ENCODE data around the gene TCEA3.

TCEA3 gene

DNA sequence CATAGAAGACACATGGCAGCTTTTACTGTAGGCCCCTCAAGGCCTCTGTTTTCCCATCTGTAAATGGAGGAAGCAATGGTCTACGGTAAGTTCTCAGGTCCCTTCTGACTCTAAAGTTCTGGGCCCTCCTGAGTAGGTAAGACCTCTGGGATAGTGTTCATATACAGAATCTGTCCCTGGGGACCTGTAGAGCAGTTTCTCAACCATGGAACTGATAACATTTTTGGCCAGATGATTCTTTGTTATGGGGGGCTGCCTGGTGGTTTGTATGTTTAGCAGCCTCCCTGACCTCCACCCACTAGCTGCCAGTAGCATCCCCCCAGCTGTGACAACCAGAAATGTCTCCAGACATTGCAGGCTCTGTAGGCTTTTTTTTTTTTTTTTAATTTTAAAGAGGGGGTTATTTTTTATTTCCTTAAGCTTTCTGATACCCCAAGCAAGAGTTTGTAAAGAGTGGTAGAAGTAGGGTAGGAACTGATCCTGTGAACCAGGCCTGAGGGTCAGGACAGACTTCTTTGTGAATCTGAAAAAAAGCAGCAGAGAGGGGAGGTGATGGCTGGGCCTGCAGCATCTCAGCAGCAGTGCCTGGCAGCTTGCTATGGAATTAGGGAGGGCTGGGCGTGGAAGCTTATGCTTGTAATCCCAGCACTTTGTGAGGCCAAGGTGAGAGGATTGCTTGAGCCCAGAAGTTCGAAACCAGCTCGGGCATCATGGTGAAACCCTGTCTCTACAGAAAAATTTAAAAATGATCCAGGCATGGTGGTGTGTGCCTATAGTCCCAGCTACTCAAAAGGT is 20.2 kb upstream of the TCEA3 start:
- no peak for DNase-seq

DNA sequence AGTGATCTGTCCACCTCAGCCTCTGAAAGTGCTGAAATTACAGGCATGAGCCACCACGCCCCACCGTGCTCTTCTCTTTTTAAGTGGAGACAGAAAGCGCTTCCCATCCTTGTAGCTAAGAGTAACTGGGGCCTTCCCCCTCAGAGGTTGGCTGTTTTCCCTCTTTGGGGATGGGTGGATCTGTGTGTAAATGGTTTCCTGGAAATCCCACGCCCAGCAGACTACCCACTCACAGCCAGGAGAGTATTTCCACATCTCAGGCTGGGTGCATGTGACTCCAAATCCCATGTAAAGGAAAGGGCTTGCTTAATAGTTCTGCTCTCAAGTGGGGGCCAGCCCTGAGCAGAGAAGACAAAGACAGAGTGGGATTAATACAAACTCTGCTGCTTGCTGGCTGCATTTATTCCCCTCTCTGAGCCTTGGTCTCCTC is 19.6 kb upstream of the TCEA3 start:
- DNase-seq, result no peak

DNA sequence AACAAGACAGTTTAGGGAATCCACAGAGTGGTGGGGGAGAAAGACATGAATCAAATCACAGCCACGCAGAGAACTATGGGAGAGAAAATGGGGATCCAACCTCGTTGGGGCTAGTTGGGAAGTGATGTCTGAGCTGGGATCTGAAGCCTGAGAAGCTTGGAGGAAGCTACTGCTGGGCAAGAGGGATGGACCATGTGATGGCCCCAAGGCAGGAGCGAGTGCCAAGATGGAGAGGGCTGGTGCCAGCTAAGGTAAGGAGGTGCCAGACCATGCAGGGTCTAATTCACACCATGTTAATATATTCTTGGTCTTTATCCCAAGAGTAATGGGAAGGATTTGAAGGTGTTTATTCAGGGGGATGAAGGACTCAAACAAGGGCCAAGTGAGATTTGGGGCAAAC is 18.2 kb upstream of the TCEA3 start:
- no peak for DNase-seq

DNA sequence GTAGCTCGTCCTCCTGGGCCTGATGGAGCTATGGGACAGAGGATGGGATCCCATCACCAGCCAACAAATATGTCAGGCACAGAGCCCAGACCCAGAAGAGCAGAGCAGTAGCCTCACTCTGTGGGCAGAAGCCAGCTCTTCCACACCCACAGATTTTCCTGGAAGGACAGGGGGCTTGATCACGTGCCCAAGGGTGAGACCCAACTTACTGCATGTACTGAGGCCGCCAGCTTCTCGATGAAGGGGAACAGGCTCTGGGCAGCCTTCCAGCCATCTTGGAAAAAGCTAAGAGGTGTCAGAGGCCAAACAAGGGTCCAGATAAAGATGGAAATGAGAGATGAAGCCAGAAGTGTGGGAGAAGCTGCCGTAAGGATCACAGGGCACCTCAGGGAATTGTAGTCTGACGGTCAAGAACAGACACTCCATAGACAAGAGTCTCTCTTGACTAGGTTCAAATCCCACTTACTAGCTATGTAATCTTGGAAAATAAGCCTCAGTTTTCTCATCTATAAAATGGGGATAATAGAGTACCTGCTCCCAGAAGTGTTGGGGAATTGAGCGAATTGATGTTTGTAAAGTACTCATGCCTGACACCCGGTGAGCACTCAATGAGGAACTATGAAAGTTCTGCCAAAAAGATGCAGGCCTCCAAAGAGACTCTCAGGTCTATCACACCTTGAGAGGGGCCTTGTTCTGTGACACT is 17.0 kb upstream of the TCEA3 start:
- DNase-seq, result no peak

DNA sequence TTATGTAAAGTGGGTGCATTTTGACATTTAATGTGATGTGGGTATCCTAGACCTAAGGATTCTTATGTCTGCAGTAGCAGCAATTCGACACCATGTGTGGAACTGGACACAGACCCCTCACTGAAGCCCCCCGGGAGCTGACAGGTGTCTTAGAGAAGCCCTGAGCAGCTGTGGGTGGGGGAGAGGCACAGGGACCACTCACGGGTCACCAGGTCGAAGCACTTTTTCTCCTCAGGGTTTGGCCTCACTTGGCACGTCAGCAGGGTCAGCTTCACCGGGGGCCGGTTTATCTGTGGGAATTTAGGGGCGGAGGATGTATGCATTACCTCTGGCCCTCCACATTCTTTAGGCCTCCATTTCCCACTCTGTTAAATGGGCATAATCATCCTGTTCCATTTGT is 14.0 kb upstream of the TCEA3 start:
- no peak for DNase-seq

DNA sequence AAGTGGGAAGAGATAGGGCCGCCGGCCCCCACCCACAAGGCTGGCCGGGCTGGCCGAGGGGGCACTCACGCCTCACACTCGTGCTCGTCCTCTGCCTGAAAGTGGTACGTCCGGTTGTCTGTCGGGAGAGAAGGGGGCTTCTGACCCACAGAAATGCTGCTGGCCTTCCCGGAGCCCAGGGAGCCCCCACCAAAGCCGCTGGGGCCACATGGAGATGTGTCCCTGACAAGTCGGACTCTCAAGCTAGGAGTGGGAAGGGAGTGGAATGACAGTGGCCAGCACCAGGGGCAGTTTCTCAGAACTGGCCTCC is 12.8 kb upstream of the TCEA3 start:
- DNase-seq, result no peak

DNA sequence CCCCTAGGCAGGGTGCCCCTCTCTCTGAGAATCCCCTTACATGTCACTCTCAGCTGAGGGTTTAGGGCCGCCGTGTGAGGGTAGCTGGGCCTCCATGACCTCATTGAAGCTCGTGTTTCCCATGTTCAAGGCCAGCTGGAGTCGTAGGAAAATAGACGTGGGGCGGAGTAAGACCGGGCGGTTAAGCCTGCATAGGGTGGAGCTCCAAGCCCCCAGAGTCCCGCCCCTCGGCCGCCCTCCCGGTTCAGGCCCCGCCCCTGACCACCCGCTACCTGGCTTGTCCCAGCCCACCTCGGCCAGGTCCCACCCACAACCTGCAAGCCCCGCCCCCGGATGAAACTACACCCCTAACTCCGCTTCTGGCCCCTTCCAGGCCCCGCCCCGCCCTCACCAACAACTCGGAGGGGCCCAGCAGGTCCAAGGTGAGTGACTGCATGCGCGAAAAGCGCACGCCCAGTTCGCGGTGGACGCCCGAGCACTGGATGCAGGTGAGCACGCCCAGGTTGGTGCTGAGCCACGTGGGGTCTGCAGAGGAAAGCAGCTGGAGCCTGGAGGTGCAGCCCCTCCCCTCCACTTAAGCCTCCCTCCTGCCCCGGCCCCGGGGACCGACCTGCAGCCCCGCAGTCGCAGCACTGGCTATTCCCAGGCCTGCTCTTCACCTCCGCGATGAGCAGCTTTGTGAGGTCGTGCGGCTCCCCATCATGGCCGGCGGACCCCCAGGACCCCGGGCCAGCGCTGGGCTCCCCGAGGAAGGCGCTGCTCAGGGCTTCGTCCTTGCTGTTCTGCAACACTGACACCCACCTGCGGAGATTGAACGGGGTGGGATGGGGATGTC is 12.2 kb upstream of the TCEA3 start:
- peak in 1 of 2 donors; percentile 52 for DNase-seq

DNA sequence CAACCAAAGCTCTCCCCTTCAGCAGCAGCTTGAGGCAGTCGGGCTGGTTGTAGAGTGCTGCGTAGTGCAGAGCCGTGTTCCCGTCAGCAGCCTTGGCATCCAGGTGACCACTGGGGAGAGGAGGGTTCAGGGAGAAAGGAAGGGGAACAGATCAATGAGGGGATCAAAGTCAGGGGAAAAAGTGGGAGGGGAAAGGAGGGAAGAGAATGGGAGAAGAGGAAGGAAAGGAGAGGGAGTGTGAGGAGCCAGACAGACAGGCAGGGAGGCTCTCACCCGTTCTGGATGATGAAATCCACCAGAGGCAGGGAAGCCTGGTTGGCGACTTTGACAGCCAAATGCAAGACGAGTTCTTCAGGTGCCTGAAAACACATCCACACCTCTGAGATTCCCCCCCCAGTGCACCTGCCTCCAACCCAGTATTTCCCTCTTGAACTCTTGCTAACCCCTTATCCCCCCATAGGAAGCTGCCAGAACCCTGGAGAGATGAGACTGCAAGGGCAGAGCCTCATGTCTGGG is 9.8 kb upstream of the TCEA3 start:
- no peak for DNase-seq

DNA sequence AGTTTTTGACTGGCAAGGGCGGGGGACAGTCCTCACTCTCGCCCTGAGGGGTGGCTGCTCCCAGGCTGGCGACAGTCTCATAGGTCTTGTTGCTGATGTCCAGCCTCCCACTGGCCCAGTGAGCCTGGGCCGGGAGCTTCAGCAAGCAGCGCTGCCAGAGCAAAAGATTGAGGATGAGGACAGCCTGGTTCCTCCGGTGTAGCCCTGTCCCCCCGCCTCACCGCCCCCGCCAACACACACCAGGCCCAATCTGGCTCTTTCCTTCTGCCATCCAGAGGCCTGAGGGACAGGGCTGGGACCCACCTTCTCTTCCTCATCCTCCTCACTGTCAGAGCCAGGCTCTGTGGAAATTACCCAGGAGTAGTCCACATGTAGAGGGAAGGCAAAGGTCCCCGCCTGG is 8.6 kb upstream of the TCEA3 start:
- no peak for DNase-seq

DNA sequence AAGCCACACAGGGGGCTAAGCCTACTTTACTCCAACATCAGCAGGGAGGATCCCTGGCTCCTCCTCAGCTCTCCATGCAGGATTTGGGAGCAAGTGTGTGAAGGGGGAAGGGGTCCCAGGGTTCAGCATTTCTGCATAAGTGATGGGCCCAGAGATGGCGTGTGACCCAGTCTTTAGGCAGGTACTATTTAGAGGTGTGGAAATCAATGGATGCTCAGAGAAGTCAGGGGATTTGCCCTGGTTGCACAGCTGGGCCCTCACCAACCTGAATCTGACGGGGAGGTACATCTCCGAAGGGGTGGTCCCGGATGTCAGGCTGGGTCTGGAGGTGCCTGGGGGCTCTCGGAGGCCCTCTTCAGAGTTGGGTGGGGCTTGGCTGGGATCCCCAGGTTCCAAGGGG is 6.9 kb upstream of the TCEA3 start:
- no peak for DNase-seq

DNA sequence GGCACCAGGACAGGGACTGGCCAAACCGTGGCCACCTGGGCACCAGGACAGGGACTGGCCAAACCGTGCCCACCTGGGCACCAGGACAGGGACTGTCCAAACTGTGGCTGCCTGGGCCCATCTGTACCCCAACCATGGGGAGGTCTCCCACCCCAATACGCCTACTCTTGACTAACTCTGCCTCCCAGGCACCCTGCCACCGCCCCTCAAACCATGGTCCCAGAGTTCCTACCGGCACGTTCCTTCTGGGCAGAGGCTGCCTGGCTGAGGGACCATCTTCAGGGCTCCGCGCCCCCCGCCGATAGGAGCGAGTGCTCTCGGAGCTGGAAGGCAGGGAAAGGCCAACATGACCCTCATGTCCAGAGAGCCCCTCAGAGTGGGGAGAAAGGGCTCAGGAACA is 6.3 kb upstream of the TCEA3 start:
- no peak for DNase-seq

DNA sequence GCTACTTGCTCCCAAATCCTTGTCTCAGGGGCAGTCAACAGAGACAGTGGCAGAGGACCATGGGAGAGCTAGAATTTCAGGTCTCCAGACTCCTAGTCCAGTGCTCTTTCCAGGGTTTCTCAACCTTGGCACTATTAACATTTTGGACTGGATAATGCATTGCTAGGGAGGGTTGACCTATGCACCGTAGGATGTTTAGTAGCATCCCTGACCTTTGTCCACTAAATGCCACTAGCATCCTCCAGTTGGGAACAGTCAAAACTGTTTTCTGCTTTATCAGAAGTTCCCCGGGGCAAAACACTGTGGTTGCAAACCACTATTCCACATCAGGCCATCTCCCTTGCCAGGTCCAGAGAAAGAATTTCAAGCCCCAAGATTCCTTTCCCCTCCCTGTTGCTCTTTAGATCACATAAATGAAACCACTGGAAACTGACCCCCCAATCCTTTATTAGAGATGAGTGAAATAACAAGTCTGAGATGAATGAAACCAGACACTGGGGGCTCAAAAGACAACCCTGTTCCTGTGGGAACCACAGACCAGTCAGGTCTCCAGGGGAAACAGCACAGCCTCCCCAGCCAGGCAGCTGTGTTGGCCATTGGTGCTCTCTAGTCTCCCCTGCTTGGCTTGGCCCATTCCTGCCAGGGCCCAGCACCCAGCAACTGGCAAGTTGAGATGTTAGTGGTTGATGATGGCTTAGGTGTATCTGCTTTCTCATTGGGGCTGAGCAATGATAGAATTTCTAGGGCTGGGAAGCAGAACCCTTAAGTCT is 3.8 kb upstream of the TCEA3 start:
- DNase-seq, result no peak

DNA sequence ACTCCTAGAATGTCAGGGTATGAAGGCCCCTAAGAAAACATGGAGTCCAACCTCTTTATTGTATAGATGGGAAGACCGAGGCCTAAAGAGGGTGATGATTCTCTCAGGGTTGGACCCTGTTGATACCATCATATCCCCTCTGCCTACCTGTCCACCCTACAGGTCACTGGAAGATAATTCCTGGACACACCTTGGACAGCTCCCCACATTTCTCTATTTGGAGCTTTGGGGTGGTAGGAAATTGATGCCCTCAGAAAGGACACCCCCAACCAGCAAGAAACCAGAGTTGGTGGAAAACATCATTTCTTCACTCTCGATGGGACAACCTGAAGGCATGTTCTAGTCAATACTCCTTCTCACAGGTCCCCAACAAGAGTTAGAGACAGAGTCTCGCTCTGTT is 3.0 kb upstream of the TCEA3 start:
- DNase-seq, result no peak

DNA sequence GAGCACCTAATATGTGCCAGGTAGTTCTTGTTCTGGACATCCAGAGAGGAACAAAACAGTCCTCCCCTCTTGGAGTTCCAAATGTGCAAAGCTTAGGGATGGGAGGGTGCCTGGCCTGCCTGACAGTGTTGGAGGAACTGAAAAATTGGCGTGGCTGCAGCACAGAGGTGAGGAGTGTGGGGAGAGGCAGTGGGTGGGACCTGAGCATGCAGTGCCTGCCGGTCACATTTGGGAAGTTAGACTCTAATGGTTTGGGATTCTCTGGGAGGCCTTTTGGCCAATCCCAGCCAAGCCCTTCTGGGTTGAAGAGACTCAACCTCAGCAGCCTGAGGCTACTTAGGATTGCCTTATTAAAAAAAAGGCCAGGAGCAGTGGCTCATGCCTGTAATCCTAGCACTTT is 2.3 kb upstream of the TCEA3 start:
- no peak for DNase-seq

DNA sequence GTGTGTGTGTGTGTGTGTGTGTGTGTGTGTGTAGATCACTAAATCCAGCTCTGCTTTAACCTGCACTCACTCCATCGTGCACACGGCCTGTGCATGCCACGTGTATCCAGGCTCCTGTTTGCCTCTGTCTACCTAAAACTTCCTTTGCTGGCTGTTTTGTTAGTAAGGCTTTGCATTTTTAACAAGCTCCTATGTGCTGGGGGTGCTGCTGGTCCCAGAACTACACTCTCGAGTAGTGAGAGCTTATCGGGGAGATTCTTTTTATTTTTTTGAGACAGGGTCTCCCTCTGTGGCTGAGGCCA is 596 bp upstream of the TCEA3 start:
- no peak for DNase-seq

DNA sequence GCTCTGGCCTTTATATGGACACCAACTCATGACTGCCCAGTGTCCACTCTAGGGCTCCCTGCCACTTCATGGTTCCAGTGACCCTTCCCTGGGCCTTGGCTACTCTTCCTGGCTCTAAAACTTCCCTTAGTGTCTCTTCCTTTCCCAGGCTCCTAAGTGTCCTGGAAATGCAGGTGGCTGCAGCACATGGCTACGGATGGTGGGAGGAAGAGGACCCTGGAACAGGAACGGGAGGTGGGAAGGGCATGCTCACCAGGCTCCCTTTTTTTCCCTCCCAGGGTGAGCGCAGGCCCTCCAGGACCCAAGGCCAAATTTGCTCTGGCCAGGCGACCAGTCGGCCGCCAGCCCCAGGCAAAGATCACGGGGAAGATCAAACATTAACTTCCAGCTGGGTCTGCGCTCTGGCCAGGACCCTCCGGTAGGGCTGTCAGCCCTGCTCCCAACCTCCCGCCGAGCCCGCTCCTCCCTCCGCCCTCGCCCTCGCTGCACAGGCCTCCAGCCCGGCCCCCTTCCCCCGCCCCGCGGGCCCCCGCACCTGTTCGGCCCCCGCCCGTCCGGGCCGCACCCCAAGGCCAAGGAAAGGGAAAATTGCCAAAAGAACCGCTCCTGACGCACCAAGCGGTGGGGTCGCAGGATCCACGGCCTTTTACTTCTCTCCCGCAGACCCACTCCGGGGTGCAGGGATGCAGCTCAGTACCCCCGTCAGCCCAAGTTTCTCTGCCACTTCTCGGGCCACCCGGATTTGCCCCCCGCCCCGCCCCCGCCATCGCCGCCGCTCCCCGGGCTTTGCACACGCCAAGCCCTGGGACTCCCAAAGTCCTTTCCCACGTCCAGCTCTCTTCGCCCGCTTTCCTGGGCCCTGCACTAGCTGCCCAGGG is 894 bp downstream of the TCEA3 start:
- DNase-seq, result peak; percentile 20 to 35

DNA sequence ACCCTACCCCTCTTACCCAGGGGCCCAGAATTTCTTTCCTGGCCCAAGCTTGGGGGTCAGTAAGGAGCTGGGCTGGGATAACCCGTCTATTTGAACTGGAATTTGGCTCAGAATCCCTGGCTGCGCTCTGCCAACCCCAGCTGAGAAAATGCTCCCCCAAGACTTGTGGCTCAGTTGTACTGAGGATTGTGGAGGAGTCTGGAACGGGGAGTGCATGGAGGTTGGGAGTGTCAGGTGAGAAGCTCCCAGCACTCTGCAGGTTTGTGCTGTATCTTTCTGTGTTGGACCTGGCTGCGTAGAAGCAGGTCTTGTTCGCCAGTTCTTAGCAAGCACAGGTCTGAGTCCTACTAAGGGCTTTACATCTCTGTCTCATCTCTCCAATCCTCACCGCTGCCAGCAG is 1.6 kb downstream of the TCEA3 start:
- DNase-seq, result peak in 1 of 2 donors; percentile 3

DNA sequence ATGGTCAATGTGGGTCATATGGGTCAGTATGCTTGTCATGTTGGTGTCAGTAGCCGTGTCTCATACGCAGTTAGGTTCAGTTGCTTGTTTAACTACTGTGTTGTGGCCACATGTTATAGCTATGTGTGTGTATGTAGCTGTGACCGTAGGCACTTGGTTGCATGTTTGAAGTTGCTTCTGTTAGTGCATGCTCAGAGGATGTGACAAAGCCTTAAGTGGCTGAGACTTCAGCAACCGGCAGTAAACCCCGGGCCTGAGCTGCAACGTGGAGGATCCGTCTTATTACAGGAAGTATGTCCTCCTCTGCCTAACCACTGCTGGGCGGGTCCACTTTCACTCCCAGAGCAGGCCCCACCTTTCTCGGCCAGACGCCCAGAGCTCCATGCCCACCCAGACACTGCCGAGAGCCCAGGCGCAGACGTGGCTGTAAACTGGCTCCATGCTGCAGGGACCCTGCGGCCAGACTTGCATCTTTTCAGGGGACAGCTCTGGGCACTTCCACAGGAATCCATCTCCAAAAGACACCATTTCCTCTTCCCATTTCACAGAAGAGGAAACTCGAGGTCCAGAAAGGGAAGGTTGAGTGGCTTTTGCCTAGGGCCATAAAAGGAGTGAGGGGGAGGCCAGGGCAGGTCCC is 2.2 kb downstream of the TCEA3 start:
- DNase-seq, result peak; percentile 38 to 52

DNA sequence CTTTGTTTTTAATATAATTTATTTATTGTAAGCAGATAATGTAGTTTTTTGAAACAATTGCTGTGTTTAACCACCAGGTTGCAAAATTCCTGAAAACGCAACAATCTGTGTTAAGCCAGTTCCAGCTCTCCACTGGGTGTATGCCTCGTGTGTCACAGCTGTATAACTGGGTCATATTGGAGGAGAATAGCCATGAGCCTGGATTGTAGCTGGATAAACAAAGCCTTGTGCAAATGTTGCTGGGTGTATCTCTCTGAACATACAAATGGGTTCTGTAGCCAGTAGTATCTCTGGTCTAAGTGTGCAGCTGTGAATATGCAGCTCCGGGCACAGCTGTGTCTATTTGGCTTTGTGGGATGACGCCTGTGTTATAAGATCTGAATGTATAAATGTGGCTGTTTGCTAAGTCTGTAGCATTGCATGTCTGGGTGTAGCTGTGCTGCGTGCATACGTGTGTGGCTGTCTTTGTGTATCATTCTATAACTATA is 2.8 kb downstream of the TCEA3 start:
- DNase-seq, result no peak

DNA sequence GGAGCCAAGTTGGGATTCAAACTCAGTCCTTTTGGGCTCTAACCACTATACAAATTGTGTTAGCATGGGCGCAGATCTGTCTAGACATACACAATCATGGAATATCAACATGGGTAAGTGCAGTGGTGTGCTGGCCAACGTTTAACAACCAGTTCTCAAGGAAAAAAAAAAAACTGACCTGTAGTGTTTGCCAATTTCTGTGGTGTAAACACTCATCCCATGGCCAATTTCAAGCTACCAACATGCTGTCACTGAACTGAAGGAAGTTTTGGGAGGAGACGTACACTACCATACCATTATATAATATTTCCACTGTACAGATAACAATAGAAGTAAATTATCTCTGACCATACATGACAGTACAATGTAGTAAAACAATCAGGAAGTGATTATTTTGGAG is 3.2 kb downstream of the TCEA3 start:
- DNase-seq, result no peak

DNA sequence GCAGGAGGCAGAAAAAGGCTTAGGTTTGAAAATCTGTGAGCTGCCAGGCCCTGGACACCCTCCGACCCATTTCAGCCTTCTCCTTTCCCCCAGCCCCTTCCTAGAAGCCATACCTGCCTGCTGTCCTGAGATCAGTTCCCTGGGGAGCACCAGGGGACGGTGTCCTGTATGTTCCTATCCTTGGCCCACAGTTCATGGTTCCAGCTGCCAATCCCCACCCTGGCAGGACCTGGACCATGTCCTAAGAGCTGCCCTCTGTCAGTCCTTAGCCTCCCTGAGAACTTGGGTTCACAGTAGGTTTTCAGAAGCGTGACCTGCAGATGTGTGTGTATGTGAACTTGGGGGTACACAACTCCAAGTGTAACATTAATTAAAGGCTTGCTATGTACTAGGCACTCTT is 3.8 kb downstream of the TCEA3 start:
- DNase-seq, result no peak
